Mucosa of rectum (tissue), 2 donors: Measurements from ENCODE around the gene AMBN.

Source experiments
- H3K27ac ChIP-seq, 2 donors: one replicate each; pipeline ENCODE4 v1.7.0; 2013; ENCODE audit warnings: inconsistent platforms in 2 of 2, low read depth in 2 of 2, low read length in 2 of 2
- H3K27me3 ChIP-seq, 2 donors: one replicate each; pipeline ENCODE4 v1.7.0; 2013; ENCODE audit warnings: low read length in 2 of 2; ENCODE audit not compliant: control insufficient read depth in 2 of 2, insufficient read depth in 2 of 2
- H3K36me3 ChIP-seq, 2 donors: one replicate each; pipeline ENCODE4 v1.7.0; 2013; ENCODE audit warnings: low read length in 2 of 2; ENCODE audit not compliant: control insufficient read depth in 2 of 2, insufficient read depth in 2 of 2
- H3K4me1 ChIP-seq, 2 donors: one replicate each; pipeline ENCODE4 v1.7.0; 2013; ENCODE audit warnings: low read length in 2 of 2, mild to moderate bottlenecking in 1 of 2; ENCODE audit not compliant: control insufficient read depth in 2 of 2, insufficient read depth in 2 of 2
- H3K4me3 ChIP-seq, 2 donors: one replicate each; pipeline ENCODE4 v1.7.0; 2013; ENCODE audit warnings: low read length in 2 of 2
- H3K9ac ChIP-seq, 2 donors: one replicate each; pipeline ENCODE4 v1.7.0; 2013; ENCODE audit warnings: low read length in 2 of 2, low read depth in 1 of 2, mild to moderate bottlenecking in 1 of 2
- H3K9me3 ChIP-seq, 2 donors: one replicate each; pipeline ENCODE4 v1.7.0; 2013; ENCODE audit warnings: low read length in 2 of 2; ENCODE audit not compliant: control insufficient read depth in 2 of 2
- donor health status: healthy.
- donor health status: Normal muscosa, but diverticular disease.

The AMBN gene, protein sequence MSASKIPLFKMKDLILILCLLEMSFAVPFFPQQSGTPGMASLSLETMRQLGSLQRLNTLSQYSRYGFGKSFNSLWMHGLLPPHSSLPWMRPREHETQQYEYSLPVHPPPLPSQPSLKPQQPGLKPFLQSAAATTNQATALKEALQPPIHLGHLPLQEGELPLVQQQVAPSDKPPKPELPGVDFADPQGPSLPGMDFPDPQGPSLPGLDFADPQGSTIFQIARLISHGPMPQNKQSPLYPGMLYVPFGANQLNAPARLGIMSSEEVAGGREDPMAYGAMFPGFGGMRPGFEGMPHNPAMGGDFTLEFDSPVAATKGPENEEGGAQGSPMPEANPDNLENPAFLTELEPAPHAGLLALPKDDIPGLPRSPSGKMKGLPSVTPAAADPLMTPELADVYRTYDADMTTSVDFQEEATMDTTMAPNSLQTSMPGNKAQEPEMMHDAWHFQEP

DNA sequence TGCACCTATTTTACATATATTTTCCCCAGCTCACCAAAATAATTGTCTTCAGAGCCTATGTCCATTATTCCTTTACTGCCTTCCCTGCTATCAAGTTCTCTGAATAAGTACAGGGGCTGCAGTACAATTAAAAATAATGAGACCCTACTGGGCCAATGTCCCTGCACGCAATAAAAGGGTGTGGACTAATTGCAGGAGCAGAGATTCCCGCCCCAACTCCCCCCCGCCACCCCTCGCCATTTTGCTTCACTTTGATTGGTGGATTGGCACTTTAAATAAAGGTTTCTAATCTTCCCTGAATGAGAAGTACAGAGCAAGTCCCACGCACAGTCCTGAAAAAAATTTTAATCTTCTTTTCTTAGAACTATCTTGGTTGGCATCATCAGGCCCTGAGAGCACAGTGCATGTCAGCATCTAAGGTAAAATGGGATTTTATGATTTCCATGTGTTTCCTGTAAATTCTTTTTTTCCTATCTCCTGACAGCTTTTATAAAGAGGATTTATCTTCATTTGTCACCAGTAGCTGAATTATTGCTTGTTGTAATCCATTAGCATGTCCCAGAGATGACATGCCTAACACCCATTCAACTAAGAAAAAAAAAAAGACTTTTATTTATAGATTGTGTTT is at the start of gene AMBN:
Gene AMBN (plus strand): TSS at position 302 of the 628 bp plus-strand sequence. CDS start 103 bp downstream, at position 405.
- Histone ChIP-seq H3K9ac (no peak within 1 kb of the TSS), H3K27me3 (no peaks in the 10 kb centered on the region), H3K4me1 (no peaks in the 10 kb centered on the region), H3K27ac (no peak within 1 kb of the TSS), H3K9me3 (no peaks in the 10 kb centered on the region), H3K36me3 (no peaks in the 10 kb centered on the region), H3K4me3 (no peak within 1 kb of the TSS)

DNA sequence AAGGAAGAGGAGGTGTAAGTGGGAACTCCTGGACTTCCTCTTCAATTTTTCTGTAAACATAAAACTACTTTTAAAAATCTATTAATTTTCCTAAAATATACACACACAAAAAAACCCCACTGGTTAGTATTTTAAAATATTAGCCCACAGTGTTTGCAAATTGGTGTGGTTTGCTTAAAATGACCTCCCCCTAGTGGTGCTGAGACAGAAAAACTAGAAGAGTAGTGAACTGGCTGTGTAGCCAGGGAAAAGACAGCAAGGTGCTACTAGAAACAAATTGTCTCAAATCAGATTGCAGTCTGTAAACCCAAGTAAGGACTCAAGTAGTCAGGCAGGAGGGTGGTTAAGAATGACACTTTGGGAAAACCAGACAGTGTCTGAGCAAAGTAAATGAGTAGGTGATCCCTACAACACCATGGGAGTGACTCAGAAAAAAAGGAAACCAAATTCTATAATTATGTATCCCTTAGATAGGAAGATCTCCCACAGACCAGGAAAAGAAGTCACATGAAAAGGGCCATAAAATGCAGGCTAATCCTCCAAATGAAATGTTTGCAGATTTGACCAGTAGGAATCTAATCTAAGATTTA is 47.7 kb upstream of the AMBN start:
- no peak overlapping the region for H3K27ac ChIP-seq
- no peaks in the 10 kb centered on the region for H3K36me3 ChIP-seq
- no peak overlapping the region for H3K9ac ChIP-seq
- no peaks in the 10 kb centered on the region for H3K9me3 ChIP-seq
- H3K27me3 ChIP-seq = no peaks in the 10 kb centered on the region
- no peak overlapping the region for H3K4me3 ChIP-seq
- H3K4me1 ChIP-seq = no peaks in the 10 kb centered on the region

DNA sequence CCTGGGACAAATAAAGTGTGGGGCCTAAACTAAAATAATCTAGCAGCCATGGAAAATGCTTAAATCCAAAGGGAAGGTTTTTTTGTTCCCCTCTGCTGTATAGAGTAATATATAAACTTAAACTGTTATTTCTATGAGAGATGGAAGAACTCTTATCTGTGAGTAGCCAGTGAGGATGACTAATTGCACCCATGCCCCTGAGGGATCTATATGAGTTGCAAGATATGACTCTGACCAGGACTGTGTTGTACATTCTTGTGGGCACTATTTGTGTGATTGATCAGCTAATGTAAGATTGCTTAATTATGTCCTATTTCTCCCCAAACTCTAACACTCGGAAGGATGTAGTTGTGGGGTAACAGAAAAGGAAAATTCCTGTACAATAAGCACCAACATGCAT is 35.2 kb upstream of the AMBN start:
- Histone ChIP-seq H3K27me3 (no peaks in the 10 kb centered on the region), H3K27ac (no peak overlapping the region), H3K9me3 (no peaks in the 10 kb centered on the region), H3K9ac (no peak overlapping the region), H3K4me1 (no peaks in the 10 kb centered on the region), H3K36me3 (no peaks in the 10 kb centered on the region), H3K4me3 (no peak overlapping the region)

DNA sequence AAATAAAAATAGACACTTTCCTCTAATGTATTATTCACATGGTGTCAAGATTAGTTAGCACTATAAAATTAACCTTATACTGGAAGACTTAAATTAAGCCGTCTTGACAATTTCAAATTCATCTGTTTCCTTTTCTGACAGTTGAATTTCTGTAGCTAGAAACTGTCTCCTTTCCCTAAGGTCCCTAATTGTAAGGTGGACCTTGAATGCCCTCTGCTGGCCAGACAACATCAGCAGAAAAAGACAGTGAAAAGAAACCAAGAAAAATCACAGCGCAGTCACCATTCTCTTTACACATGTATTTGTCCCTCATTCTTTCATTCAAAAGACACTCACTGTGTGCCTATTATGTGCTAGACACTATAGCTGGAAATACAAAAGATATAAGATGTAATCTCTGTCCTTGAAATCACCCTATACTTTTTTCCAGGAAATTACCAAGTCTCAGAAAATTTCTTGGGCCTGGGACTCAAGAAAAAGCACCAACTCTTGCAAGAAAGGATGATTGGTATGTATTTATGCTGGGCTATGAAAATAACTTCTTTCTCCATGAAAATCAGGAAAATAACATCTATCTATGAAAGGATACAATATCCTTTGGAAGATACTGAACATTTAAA is 32.7 kb upstream of the AMBN start:
- H3K4me3 ChIP-seq = no peak overlapping the region
- H3K9me3 ChIP-seq = no peaks in the 10 kb centered on the region
- H3K27ac ChIP-seq = no peak overlapping the region
- H3K9ac ChIP-seq = no peak overlapping the region
- no peaks in the 10 kb centered on the region for H3K4me1 ChIP-seq
- H3K36me3 ChIP-seq = no peaks in the 10 kb centered on the region
- H3K27me3 ChIP-seq = no peaks in the 10 kb centered on the region

DNA sequence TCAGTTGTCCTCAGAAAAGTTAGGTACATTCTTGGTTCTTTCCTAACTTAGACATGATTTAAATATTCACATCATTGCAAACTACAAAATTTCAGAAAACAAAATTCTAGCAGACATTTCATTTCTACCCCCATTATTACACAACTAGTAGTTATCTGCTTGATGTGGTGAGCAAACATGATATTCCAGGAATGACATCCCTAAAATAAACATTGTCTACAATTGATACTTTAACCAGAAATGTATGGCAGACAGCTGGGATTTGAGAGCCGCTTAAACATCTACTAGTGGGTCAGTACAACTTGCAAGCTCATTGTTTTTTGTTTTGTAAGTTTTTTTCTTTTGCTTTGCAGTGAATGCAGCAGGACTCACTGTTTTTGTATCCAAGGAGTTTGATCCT is 32.1 kb upstream of the AMBN start:
- H3K4me1 ChIP-seq = no peaks in the 10 kb centered on the region
- H3K4me3 ChIP-seq = no peak overlapping the region
- H3K9ac ChIP-seq = no peak overlapping the region
- no peaks in the 10 kb centered on the region for H3K27me3 ChIP-seq
- H3K36me3 ChIP-seq = no peaks in the 10 kb centered on the region
- H3K9me3 ChIP-seq = no peaks in the 10 kb centered on the region
- H3K27ac ChIP-seq = no peak overlapping the region

DNA sequence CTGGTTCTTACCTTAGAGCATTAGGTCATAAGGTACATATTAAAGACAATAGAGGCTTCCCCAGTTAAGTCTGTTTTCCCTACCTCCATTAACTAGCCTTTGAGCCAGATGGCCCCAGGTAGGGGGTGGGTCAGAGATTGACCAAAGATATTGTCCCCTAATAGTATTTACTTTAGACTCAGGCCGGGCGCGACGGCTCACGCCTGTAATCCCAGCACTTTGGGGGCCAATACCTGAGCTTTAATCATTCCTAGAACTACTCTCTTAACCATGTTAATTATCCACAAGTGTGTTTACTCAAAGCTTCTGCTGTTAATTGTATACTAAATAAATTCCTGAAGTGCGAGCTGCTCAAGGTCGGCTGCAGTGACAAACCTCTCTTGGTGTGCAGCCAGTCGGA is 28.0 kb upstream of the AMBN start:
- Histone ChIP-seq H3K27me3 (no peaks in the 10 kb centered on the region), H3K4me1 (no peaks in the 10 kb centered on the region), H3K9me3 (no peaks in the 10 kb centered on the region), H3K27ac (no peak overlapping the region), H3K9ac (no peak overlapping the region), H3K4me3 (no peak overlapping the region), H3K36me3 (no peaks in the 10 kb centered on the region)

DNA sequence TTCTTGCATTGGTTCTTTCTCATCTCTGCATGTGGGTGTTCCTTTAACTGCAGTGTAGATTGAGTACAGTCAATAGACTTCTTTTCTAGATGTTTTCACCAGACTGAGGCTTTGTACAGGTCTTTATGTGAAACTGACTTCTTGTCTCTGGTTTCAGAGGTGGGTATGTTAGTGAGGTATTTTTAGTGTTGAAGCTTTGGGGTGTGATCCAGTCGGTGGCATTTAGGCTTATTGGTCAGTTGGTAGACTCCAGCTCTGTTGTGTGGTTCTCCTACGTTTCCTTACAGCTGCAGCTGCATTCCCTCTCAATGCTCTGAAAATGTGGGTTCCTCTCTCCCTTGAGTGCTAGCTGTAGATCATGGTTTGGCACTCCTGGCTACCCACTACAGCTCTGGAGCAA is 21.3 kb upstream of the AMBN start:
- Histone ChIP-seq H3K9ac (no peak overlapping the region), H3K36me3 (no peaks in the 10 kb centered on the region), H3K27ac (no peak overlapping the region), H3K4me1 (no peaks in the 10 kb centered on the region), H3K27me3 (no peaks in the 10 kb centered on the region), H3K4me3 (no peak overlapping the region), H3K9me3 (no peaks in the 10 kb centered on the region)

DNA sequence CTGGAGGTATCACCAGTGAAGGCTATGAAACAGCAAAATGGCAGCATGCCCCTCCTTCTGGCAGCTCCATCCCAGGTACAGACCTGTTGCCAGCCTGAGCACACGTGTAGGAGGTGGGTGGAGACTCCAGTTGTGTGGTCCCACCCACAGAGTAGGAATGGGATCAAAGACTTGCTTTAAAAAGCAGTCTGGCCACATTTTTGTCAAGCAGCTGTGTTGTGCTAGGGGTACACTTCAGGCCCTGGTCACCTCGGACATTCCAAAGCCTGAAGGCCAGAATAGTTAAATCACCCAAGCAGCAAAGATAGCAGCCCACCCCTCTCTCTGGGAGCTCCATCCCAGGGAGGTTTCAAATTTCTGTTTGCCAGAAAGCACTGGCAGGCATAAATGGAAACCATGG is 20.3 kb upstream of the AMBN start:
- Histone ChIP-seq H3K9ac (no peak overlapping the region), H3K9me3 (no peaks in the 10 kb centered on the region), H3K27me3 (no peaks in the 10 kb centered on the region), H3K4me3 (no peak overlapping the region), H3K4me1 (no peaks in the 10 kb centered on the region), H3K27ac (no peak overlapping the region), H3K36me3 (no peaks in the 10 kb centered on the region)

DNA sequence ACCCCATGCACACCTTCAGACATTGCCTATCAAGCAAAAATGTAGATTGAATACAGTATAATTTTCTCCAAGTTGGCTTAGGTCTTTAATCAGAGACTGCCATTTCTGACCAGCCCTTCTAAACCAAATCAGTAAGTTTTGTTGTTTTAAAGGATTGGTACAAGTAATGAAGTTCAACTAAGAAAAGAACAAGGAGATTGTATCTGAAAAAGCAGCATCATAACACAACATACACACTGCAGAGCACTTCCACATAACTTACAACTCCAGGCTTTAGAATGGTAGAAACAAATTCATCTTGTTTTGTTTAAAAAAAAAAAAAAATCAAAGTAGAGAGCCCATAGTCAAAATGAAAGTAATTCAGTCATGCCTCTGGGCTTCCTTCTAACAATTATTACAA is 16.1 kb upstream of the AMBN start:
- H3K27ac ChIP-seq = no peak overlapping the region
- H3K4me1 ChIP-seq = no peaks in the 10 kb centered on the region
- H3K9ac ChIP-seq = no peak overlapping the region
- H3K36me3 ChIP-seq = no peaks in the 10 kb centered on the region
- H3K27me3 ChIP-seq = no peaks in the 10 kb centered on the region
- H3K4me3 ChIP-seq = no peak overlapping the region
- no peaks in the 10 kb centered on the region for H3K9me3 ChIP-seq
